HG02973 (cell line): Measurements from ENCODE around the gene B3GNT4.
A peak's percentile ranks its signal among the peaks of the same experiment; 100 is the strongest.
"Not testable (repeated sequence)": the region's sequence is repeated elsewhere in the genome, so short reads cannot be mapped to it uniquely, and the experiment has no call there.

ENCODE experiments used
- ATAC-seq: cut with Tn5 transposase; IDR thresholded peaks from one replicate; pipeline ENCODE4 v1.9.1; 2021; ENCODE audit warnings: moderate library complexity; ENCODE audit not compliant: unreplicated experiment

Gene B3GNT4

DNA sequence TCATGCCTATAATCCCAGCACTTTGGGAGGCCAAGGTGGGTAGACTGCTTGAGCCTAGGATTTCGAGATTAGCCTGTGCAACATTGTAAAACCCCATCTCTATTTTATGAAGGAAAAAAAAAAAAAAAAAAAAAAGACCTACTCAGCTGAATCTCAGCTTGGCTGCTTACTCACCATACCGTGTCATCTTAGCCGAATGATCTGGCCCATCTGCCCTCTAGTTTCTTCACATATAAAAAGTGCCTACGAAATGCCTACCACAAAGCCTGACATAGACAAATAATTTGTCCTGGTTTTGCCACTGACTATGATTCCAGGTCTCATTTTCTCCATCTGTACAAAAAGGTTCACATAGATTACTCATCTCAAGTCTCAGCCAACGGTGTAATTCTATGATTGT lies 12.3 kb downstream of the B3GNT4 start:
- ATAC-seq: no peak

- ATAC-seq: no peak
Observed at GRCh38 chr12:122216445-122216844, 12.9 kb downstream of the B3GNT4 start.

GRCh38 chr12:122225683-122226365 lies 22.3 kb downstream of the B3GNT4 start, which contains the start of gene DIABLO:
TSS of gene DIABLO (minus strand) at chr12:122226052. CDS start at chr12:122226014, 38 bp downstream.
- ATAC-seq: peak; percentile 84

DNA sequence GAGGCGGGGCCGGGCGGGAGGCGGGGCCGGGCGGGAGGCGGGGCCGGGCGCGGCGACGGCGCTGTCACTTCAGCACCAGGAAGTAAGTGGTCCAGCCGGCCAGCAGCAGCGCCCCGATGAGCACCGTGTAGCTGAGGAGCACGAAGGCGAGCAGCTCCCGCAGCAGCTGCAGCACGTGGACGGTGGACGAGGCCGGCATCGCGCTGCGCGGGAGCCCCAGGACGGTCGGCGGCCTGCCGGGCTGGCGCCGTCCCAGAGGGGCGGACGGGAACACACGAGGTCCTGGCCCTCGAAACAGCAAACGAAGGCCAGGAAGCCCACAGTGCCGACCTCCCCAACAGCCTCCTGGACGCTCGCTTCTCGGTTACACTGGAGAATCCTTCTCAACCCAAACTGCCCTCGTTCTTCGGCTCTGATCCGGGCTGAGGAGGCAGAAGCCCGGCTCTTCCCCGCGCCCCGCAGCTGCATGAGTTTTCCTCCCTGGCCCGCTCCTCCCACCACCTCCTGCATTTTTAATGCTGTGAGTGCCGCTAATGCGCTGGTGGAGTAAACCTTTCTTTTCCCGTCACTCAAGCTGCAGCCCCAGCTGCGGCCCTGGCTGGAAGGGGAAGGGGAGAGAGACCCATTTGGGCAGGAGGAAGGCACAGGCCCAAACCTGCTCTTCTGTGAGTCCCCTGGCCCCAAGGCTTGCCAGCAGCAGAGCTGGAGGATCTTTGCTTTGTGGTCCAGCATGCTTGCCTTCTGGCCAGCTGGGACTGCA lies 23.0 kb downstream of the B3GNT4 start:
- ATAC-seq: no peak

DNA sequence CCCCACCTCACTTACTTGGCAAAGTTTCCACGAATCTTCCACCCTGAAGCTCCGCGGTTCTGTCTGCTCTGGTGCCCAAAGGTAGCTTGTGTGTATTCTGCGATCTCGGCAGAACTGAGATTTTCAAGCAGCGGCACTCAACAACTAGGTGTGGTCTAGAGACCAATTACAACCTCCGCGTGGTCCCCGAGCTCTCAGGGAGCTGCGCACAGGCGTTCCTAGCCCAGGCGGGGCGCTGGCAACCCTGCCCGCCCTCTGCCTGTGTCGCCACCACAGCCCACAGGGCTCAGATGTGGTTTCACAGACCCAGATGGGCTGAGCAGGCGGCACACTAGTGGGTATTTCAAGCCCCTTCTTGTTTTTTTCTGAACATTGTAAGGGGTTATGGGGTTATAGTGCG lies 23.8 kb downstream of the B3GNT4 start:
- no peak for ATAC-seq

- ATAC-seq: no peak
Observed at GRCh38 chr12:122228092-122228491, 24.6 kb downstream of the B3GNT4 start.

DNA sequence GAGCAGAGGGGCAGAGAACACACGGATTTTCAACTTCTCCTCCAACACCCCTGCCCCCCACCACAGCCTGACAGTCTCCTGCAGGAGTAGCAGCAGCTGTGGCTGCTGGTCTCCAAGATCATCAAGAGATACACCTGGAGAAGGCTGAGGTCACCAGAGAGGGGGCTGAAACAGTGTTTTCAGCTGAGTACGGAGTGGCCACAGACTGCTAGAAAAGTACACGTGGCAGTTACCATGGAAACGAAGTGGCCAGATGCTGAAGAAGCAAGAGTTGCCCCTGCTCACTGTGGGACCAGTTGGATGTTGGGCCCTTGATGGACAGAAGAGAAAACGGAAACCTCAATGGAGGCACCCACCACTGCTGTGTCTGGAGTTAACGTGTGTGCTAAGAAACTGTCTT lies 27.3 kb downstream of the B3GNT4 start:
- ATAC-seq: no peak

DNA sequence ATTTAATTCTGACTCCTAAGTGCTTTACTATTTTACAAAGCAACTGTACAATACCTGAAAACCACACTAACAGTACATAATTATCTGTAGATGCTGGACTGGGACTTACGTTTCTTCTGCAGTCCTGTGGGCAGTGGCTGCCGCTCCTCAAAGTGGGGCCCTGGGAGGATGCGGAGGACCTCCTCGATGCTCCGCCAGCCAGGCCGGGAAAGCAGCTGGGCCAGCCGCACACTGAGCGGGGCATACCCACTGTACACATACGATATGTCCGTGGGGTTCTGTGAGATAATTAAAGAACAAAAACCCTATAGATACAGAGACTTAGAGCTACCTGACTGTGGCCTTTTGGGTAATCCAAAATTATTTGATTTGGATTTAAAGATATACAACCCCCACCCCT lies 29.2 kb downstream of the B3GNT4 start:
- no peak for ATAC-seq

DNA sequence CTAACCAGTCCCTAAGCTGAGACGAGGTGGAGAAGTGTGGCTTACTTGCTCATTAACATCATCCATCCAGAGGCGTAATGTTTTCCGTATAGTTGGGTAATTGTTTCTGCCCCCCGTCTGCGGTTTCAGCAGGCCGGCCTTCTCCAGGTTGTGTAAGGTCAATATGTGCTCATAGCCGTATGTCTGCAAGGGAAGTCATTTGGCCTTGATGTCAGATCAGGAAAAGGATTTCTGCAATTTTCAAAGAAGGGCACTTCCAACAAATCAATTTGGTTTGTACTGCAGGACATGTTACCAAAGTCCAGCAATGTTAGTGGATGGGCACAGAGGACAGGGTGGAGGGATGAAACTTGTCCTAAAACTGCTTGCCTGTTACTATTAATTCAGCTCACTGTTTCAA lies 32.2 kb downstream of the B3GNT4 start:
- ATAC-seq: no peak

DNA sequence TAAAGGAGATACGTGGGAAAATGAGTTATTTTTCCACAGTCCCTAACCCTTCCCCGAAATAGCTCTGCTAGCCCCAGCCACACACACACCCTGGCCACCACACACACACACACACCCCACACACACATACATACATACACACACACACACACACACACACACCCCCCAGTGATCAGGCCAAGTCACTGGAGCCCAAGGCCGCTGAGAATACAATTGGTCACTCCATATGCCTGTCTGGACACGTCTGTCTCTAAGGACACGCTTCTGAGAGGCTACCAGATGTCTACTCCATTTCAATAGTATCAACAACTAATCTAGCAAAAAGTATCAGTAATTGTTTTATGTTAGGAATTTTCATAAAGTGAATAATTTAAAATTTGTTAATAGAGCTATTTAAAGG lies 35.4 kb downstream of the B3GNT4 start:
- no peak for ATAC-seq

GRCh38 chr12:122243965-122244364 lies 40.5 kb downstream of the B3GNT4 start:
- no peak for ATAC-seq

DNA sequence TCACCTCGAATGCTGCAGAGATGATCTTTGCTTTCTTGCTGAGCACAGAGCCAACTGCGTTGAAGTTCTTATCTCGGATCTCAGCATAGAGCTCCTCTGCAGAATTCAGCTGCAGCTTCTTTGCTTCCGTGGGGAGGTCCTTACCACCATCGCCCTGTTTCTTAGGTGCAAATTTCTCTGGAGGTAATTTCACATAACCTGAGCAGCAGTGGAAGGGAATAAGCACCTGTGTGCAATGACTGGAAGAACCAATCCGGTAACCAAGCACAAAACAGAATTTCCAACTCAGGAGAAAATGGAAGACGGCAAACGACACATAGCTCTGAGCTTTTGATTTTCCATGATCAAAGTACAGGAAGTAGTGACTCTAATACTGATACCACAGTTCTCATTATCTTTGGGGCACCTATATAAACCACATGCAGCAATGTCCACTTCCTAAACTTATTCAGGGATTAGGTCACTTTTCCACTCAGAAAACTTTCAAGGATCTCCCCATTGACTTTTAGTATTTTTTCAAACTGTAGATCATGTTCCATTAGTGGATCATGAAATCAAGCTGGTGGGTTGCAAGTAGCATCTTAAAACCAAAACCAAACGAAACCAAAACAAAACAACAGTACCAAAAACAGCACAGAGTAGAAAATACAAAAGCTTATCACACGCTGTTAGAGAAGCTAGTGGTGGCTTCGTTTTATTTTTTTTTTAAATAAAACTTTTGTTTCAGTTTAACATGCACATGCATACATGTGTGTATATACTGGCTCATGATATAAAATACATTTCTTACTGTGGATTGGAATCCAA lies 41.3 kb downstream of the B3GNT4 start:
- ATAC-seq: no peak

- ATAC-seq: no peak
Observed at GRCh38 chr12:122245553-122245952, 42.0 kb downstream of the B3GNT4 start.

DNA sequence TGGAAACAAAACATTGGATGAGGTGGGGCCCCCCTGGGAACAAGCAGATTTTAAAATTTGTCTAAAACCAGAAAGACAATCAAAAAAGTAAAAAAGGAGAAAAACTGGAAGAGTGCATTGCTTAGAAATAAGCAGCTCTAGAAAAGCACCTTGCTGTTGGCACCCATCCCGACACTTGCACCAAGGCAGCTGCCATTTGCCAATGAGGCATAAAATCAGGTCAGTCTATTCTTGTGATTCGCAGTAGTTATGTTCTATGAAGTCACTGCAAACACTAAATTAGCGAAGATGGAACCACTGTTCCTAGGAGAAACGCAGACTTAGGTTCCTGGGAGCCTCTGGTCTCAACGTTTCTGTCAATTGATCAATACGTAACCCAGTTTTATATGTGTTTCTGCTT lies 46.5 kb downstream of the B3GNT4 start:
- no peak for ATAC-seq

DNA sequence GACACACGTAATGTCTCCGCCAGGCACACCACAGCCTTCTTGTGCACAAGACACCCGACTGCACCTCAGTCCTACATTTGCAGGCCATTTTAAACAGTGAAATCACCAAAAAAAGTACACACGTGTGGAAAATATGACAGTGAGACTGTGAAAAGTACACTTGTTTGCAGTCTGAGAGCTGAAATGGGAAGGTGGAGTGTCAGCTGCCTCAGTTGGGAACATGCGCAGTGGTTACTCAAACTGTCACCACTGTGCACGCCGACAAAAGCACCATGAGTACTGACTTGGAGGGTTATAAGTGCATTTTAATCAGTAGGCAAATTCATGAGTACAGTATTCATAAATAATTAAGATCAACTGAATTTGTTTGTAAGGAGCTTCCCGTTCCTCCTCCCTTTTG lies 47.0 kb downstream of the B3GNT4 start:
- ATAC-seq: no peak

GRCh38 chr12:122258462-122258861 lies 55.0 kb downstream of the B3GNT4 start:
- ATAC-seq: not testable (repeated sequence)
